Measurements from ENCODE around the gene MFAP5. TPM values are rescaled to one million over a fixed set of nuclear protein-coding genes. Genes with fewer than 3 reads are reported as not detected.

The MFAP5 gene
- 0.09 and 0.26 TPM in 2 replicates for total RNA-seq (2021)
- long read RNA-seq = 0 reads

- H3K36me3 Mint-ChIP-seq (ENCODE audit: insufficient read depth in 1 of 3, low read depth in 3 of 3) = no peaks in the 10 kb centered on the region; a peak in 1 of 7 replicates
- no peak within 1 kb of the TSS for H2AFZ ChIP-seq (ENCODE audit: low read length)
- no peak within 1 kb of the TSS for H3K4me2 ChIP-seq (ENCODE audit: insufficient read depth, insufficient read length, low read length)
These were observed at the start of gene MFAP5 for GRCh38 chr12:8662593-8662992. Gene MFAP5, minus strand, starts transcription at chr12:8662826. Its CDS starts 722 bp downstream, at chr12:8662104.

More at GRCh38 chr12:8662593-8662992, at the start of gene MFAP5:
- Mint-ChIP-seq H3K9me3 (no peaks in the 10 kb centered on the region), H3K27ac (no peak within 1 kb of the TSS), H3K4me3 (no peak within 1 kb of the TSS), H3K4me1 (peaks cover 3 to 4% of the 10 kb centered on the region in 2 experiments), H3K27me3 (ENCODE audit: low read depth) (no peaks in the 10 kb centered on the region; the same call in 1 of the 2 replicates)
- Histone ChIP-seq H3K27ac (ENCODE audit: insufficient read length, low read depth, low read length) (no peak within 1 kb of the TSS), H3K27me3 (ENCODE audit: insufficient read depth, low read length) (no peaks in the 10 kb centered on the region), H3K4ac (ENCODE audit: low read depth, low read length) (no peak within 1 kb of the TSS), H3K79me1 (ENCODE audit: insufficient read depth, low read depth, low read length, poor library complexity, severe bottlenecking) (no peaks in the 10 kb centered on the region), H4K5ac (ENCODE audit: insufficient read length, low read depth, low read length) (no peak within 1 kb of the TSS), H2BK12ac (ENCODE audit: insufficient read length, low read depth, low read length) (no peak within 1 kb of the TSS), H4K91ac (ENCODE audit: insufficient read length, low read depth, low read length) (no peak within 1 kb of the TSS), H3K14ac (ENCODE audit: insufficient read depth, low read length) (no peak within 1 kb of the TSS), H2BK5ac (ENCODE audit: insufficient read length, low read length) (no peak within 1 kb of the TSS), H3K9me3 (ENCODE audit: control insufficient read depth, low read depth, low read length) (no peaks in the 10 kb centered on the region), H4K20me1 (ENCODE audit: control insufficient read depth, insufficient read depth, insufficient read length) (no peaks in the 10 kb centered on the region), H3K23me2 (ENCODE audit: insufficient read length, low read depth, low read length, poor library complexity, severe bottlenecking) (no peaks in the 10 kb centered on the region), H2BK20ac (ENCODE audit: low read depth, low read length, poor library complexity, severe bottlenecking) (no peak within 1 kb of the TSS), H2AK5ac (ENCODE audit: insufficient read length, low read length) (no peak within 1 kb of the TSS), H4K8ac (replicated peaks; ENCODE audit: insufficient read length, low read depth, low read length) (no peak within 1 kb of the TSS), H3K56ac (ENCODE audit: insufficient read length, low read depth, low read length) (no peak within 1 kb of the TSS), H2BK120ac (ENCODE audit: low read depth, low read length, poor library complexity, severe bottlenecking) (no peak within 1 kb of the TSS), H3K79me2 (ENCODE audit: insufficient read depth, low read length) (no peaks in the 10 kb centered on the region), H3K23ac (ENCODE audit: insufficient read length, low read depth, low read length) (no peak within 1 kb of the TSS), H3T11ph (ENCODE audit: low read length) (no peak within 1 kb of the TSS), H3K18ac (ENCODE audit: insufficient read length, low read depth, low read length) (no peak within 1 kb of the TSS), H3K4me1 (ENCODE audit: insufficient read depth, low read length) (no peaks in the 10 kb centered on the region; the same call in 1 of the 2 replicates), H3K9ac (ENCODE audit: extremely low read depth, insufficient read length, low read length) (no peak within 1 kb of the TSS), H2BK15ac (ENCODE audit: low read depth, low read length) (no peak within 1 kb of the TSS)
- no peak for DNase-seq
- no peak for TF ChIP-seq CTCF (conservative IDR thresholded peaks at IDR 0.05)
- no CpG with 5 or more reads among the region's 6 CpGs for WGBS (ENCODE audit: extremely low coverage, insufficient read length, low lambda C conversion rate)
